Stimulated activated CD8-positive, alpha-beta memory T cell treated with anti-CD3 and anti-CD28 coated beads, Interleukin-4, amount 100 ng/mL, for 1 hour (primary cell): ENCODE results near the gene GDPD5.
A peak's percentile ranks its signal among the peaks of the same experiment; 100 is the strongest.

Source experiments
- DNase-seq, 2 donors: peaks; one replicate each; pipeline ENCODE4 v3.0.0-alpha.2; 2020; ENCODE audit warnings: low read depth in 2 of 2, low spot score in 1 of 2

Gene GDPD5

GRCh38 chr11:75536786-75537641 is 11.3 kb upstream of the GDPD5 start:
- no peak for DNase-seq

GRCh38 chr11:75535071-75535470 is 9.3 kb upstream of the GDPD5 start:
- DNase-seq: no peak

GRCh38 chr11:75534259-75535069 is 8.7 kb upstream of the GDPD5 start:
- no peak for DNase-seq

- no peak for DNase-seq
These were observed 8.1 kb upstream of the GDPD5 start for GRCh38 chr11:75533896-75534258.

- DNase-seq: peak; percentile 72 to 73
These were observed 6.7 kb upstream of the GDPD5 start for GRCh38 chr11:75532200-75533048.

GRCh38 chr11:75531325-75531724 is 5.6 kb upstream of the GDPD5 start:
- DNase-seq: no peak

GRCh38 chr11:75530577-75530976 is 4.8 kb upstream of the GDPD5 start:
- DNase-seq: no peak

- no peak for DNase-seq
These were observed 2.4 kb upstream of the GDPD5 start for GRCh38 chr11:75527938-75528735.

GRCh38 chr11:75527130-75527529 is 1.4 kb upstream of the GDPD5 start:
- no peak for DNase-seq

GRCh38 chr11:75526192-75526541 is 426 bp upstream of the GDPD5 start:
- DNase-seq: no peak

- no peak for DNase-seq
These were observed 892 bp downstream of the GDPD5 start for GRCh38 chr11:75524665-75525432.

GRCh38 chr11:75523811-75524664 is 1.7 kb downstream of the GDPD5 start:
- no peak for DNase-seq

GRCh38 chr11:75523189-75523588 is 2.6 kb downstream of the GDPD5 start:
- DNase-seq: no peak

- DNase-seq: no peak
These were observed 3.3 kb downstream of the GDPD5 start for GRCh38 chr11:75522286-75523044.

GRCh38 chr11:75520688-75521087 is 5.1 kb downstream of the GDPD5 start:
- DNase-seq: no peak

GRCh38 chr11:75518771-75519653 is 6.7 kb downstream of the GDPD5 start:
- no peak for DNase-seq

- no peak for DNase-seq
These were observed 7.6 kb downstream of the GDPD5 start for GRCh38 chr11:75518204-75518549.
